Breast epithelium (tissue), 4 donors: ENCODE measurements around the gene TNS3. TPM values are rescaled to one million over a fixed set of nuclear protein-coding genes. Genes with fewer than 3 reads are reported as not detected.

ENCODE experiments used
- DNase-seq, 2 donors: peaks; one replicate each; pipeline ENCODE4 v3.0.0-alpha.2; 2019; ENCODE audit warnings: low spot score in 2 of 2
- H3K27ac ChIP-seq, 2 donors: fragments of 200-600 bp; sonication (generic) in 1 of 2; one replicate each; pipeline ENCODE4 v1.5.1; 2016 to 2019; ENCODE audit warnings: mild to moderate bottlenecking in 1 of 2
- H3K27me3 ChIP-seq, 2 donors: fragments of 200-600 bp; sonication (generic) in 1 of 2; one replicate each; pipeline versions ENCODE4 v1.5.1 to v1.6.0; 2017 to 2019; ENCODE audit warnings: control low read depth in 1 of 2, mild to moderate bottlenecking in 1 of 2
- H3K36me3 ChIP-seq: fragments of 200-600 bp; one replicate; pipeline ENCODE4 v1.5.1; 2019
- H3K4me1 ChIP-seq, 2 donors: fragments of 200-600 bp; sonication (generic); one replicate each; pipeline ENCODE4 v1.5.1; 2016 to 2019; ENCODE audit warnings: control low read depth in 1 of 2
- H3K4me3 ChIP-seq, 3 donors: fragments of 200-600 bp; sonication (generic); 1 replicate in 2 of 3; 2 replicates in 1 of 3; pipeline ENCODE4 v1.5.1; 2016 to 2019; ENCODE audit warnings: mild to moderate bottlenecking in 3 of 3, moderate library complexity in 2 of 3
- H3K9me3 ChIP-seq, 2 donors: fragments of 200-600 bp; sonication (generic) in 1 of 2; one replicate each; pipeline ENCODE4 v1.5.1; 2016 to 2019; ENCODE audit warnings: control low read depth in 1 of 2
- POLR2A ChIP-seq: fragments of 450-650 bp; IDR thresholded peaks from one replicate; pipeline ENCODE4 v1.6.1; 2016; ENCODE audit warnings: antibody characterized with exemption, mild to moderate bottlenecking, moderate library complexity
- POLR2AphosphoS5 ChIP-seq, 3 donors: sonication (generic); formaldehyde crosslinking; IDR thresholded peaks; one replicate each; pipeline ENCODE4 v1.6.1; 2017; ENCODE audit warnings: antibody characterized with exemption in 3 of 3
- intact Hi-C: fragments of 100-400 bp; cut with DNase I; formaldehyde crosslinking; loops from one replicate; pipeline ENCODE4 v1.15.1; 2023; ENCODE audit warnings: low total_unique reads
- total RNA-seq, 3 donors: library from RNA; depleted of rRNA; stranded (reverse); fragments of >200 nt; gene quantifications; one replicate each; pipeline ENCODE4 v1.1.0, GENCODE V29; 2016
- TF ChIP-seq, protein P1 (sequence below), 3 donors: fragments of 450-650 bp; IDR thresholded peaks; one replicate each; pipeline ENCODE4 v1.5.1; 2016 to 2017; ENCODE audit warnings: antibody characterized with exemption in 3 of 3, mild to moderate bottlenecking in 3 of 3, moderate library complexity in 3 of 3

TNS3 gene
- total RNA-seq, 3 donors from 2014 or later, result 41.0 to 78.1 (median 56.2) TPM

DNA sequence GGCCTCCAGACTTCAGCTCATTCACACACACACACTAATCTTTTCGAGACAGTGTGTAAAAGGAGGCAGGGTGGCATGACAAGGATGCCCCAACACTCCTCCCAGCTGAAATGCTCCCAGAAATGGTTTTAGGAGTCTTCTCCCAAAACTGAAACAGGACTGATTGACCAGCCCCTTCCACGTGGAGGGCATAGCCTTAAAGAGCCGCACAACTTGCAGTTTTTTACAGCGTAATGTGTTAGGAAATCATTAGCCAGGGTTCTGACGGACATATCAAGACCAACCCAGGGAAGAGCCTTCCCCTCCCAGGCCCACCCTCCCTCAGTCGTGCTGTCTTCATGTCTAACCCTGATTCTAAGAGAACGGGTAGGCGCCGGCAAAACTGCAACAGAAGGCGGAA is 224.6 kb downstream of the TNS3 start:
- TF ChIP-seq POLR2AphosphoS5 (IDR thresholded peaks at IDR 0.05), result no peak
- TF ChIP-seq POLR2A, result no peak
- TF ChIP-seq, protein P1, sequence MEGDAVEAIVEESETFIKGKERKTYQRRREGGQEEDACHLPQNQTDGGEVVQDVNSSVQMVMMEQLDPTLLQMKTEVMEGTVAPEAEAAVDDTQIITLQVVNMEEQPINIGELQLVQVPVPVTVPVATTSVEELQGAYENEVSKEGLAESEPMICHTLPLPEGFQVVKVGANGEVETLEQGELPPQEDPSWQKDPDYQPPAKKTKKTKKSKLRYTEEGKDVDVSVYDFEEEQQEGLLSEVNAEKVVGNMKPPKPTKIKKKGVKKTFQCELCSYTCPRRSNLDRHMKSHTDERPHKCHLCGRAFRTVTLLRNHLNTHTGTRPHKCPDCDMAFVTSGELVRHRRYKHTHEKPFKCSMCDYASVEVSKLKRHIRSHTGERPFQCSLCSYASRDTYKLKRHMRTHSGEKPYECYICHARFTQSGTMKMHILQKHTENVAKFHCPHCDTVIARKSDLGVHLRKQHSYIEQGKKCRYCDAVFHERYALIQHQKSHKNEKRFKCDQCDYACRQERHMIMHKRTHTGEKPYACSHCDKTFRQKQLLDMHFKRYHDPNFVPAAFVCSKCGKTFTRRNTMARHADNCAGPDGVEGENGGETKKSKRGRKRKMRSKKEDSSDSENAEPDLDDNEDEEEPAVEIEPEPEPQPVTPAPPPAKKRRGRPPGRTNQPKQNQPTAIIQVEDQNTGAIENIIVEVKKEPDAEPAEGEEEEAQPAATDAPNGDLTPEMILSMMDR (IDR thresholded peaks at IDR 0.05), result no peak
- Histone ChIP-seq H3K27me3 (no peaks in the 10 kb centered on the region), H3K27ac (no peak overlapping the region), H3K4me3 (no peak overlapping the region), H3K9me3 (no peaks in the 10 kb centered on the region), H3K4me1 (peaks cover 0 to 9% of the 10 kb centered on the region in 2 donors), H3K36me3 (no peaks in the 10 kb centered on the region)
- peak in 1 of 2 donors; percentile 24 for DNase-seq
- intact Hi-C loops, result no loop called here

DNA sequence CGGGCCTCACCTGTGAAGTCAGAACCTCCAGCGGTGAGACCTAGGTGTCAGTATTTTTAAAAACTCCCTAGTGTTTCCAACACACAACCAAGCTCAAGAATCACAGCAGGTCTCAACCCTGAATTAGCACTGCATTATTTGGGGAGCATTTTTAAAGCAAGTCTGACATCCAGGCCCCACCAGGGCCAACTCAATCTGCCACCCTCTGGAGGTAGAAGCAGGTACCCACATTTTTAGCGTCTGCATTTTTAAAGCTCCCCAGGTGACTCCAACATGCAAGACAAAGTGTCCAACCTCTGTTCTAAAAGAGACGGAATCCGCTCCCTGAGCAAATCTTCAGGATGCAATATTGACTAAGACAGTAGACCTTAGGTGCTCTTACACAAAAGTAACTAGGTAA is 225.7 kb downstream of the TNS3 start:
- DNase-seq, result no peak
- H3K4me3 ChIP-seq, result no peak overlapping the region
- intact Hi-C loops, result no loop called here
- peaks cover 0 to 1% of the 10 kb centered on the region in 2 donors for H3K4me1 ChIP-seq
- no peak overlapping the region for H3K27ac ChIP-seq
- H3K27me3 ChIP-seq, result no peaks in the 10 kb centered on the region
- H3K36me3 ChIP-seq, result no peaks in the 10 kb centered on the region
- TF ChIP-seq POLR2A (no peak), POLR2AphosphoS5 (IDR thresholded peaks at IDR 0.05) (no peak)
- TF ChIP-seq, protein P1 (IDR thresholded peaks at IDR 0.05), result no peak
- no peaks in the 10 kb centered on the region for H3K9me3 ChIP-seq

DNA sequence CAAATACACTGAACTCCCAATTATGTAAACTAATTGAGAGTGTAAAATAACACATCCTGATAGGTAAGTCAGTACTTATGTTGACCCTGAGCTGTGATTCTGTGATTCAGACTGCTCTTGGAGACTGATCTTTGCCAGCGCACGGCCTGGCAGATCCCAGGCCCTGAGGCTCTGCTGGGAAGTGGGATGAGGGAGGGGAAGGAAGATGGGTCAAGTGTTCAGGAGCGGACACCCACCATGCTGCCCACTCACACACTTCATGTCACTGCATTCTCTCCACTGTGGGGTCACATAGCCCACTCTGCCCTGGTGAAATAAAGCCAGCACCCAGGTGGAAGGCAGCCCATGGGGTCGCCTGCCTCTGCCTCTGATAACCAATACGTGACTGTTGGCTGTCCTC is 226.2 kb downstream of the TNS3 start:
- Histone ChIP-seq H3K27me3 (no peaks in the 10 kb centered on the region), H3K4me3 (no peak overlapping the region), H3K36me3 (no peaks in the 10 kb centered on the region), H3K9me3 (no peaks in the 10 kb centered on the region), H3K4me1 (no peaks in the 10 kb centered on the region), H3K27ac (no peak overlapping the region)
- DNase-seq, result peak in 1 of 2 donors; percentile 27
- no peak for TF ChIP-seq POLR2A
- TF ChIP-seq POLR2AphosphoS5 (IDR thresholded peaks at IDR 0.05), result no peak
- TF ChIP-seq, protein P1 (IDR thresholded peaks at IDR 0.05), result no peak
- intact Hi-C loops, result no loop called here

DNA sequence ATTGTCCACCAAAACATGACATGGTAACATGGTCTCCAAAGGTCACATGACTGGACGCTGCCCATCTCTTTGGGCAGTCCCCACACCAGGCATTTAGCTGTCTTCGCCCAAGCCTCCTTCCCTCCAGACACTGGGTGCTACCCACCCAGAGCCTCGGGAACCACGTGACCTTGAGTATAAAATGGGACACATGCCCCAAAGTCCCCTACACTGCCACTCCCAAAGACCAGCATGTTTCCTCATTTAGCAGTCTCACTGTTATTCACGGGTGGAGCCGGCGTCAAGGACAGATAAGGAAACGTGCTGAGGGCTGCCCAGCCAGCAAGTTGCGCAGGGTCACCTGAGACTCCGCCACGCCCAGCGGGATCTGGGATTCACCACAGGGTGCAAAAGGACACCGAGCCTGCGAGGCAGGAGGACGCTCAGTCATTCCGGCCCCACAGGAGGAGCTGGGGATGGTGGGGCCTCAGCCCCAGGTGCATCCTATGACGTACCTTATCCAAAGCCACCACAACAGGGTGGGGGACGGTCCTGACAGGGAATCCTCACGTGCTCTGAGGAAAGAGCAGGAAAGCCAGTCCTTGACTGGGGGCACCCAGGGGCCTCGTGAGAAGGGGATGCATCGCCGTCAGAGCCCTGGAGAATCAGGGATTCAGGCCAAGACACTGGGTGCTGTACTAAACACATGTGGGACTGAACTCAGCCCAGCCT is 226.9 kb downstream of the TNS3 start:
- Histone ChIP-seq H3K4me1 (no peaks in the 10 kb centered on the region), H3K9me3 (no peaks in the 10 kb centered on the region), H3K36me3 (no peaks in the 10 kb centered on the region), H3K4me3 (no peak overlapping the region), H3K27me3 (no peaks in the 10 kb centered on the region), H3K27ac (no peak overlapping the region)
- peak in 1 of 2 donors; percentile 48 for DNase-seq
- TF ChIP-seq, protein P1 (IDR thresholded peaks at IDR 0.05), result no peak
- intact Hi-C loops, result no loop called here

DNA sequence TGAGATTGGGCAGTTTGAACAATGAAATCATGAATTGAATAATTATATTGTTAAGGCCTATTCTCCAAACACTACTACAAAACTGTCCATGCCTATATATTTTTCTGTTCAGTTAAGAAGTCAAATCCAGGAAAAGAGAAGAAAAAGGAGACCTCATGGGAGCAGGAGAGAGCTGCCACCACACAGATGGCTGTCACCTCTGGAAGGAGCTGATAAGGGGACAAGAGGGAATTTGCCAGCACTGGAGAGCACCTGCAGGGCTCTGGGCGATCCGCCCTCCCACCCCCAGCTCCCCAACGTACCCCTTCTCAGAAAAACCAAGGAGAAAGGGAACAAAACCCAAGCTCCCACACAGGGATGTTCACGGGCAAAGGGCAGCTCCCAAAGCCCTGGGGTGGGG is 227.8 kb downstream of the TNS3 start:
- peak in 1 of 2 donors; percentile 14 for DNase-seq
- TF ChIP-seq, protein P1 (IDR thresholded peaks at IDR 0.05), result no peak
- TF ChIP-seq POLR2AphosphoS5 (IDR thresholded peaks at IDR 0.05), result no peak
- TF ChIP-seq POLR2A, result no peak
- H3K27ac ChIP-seq, result no peak overlapping the region
- no peaks in the 10 kb centered on the region for H3K4me1 ChIP-seq
- no peaks in the 10 kb centered on the region for H3K27me3 ChIP-seq
- no peaks in the 10 kb centered on the region for H3K9me3 ChIP-seq
- intact Hi-C loops, result no loop called here
- no peak overlapping the region for H3K4me3 ChIP-seq
- H3K36me3 ChIP-seq, result no peaks in the 10 kb centered on the region
